Colonic mucosa (tissue), 4 donors: ENCODE measurements around the gene ZNF559. TPM values are rescaled to one million over a fixed set of nuclear protein-coding genes. Genes with fewer than 3 reads are reported as not detected.

Experiments
- DNase-seq: peaks from one replicate; pipeline ENCODE4 v3.0.0-alpha.2; 2020
- H3K27ac ChIP-seq: fragments of 200-600 bp; one replicate; pipeline ENCODE4 v1.8.0; 2021
- H3K27me3 ChIP-seq: fragments of 200-600 bp; one replicate; pipeline ENCODE4 v1.8.0; 2021
- H3K36me3 ChIP-seq: fragments of 200-600 bp; one replicate; pipeline ENCODE4 v1.8.0; 2021
- H3K4me1 ChIP-seq: fragments of 200-600 bp; one replicate; pipeline ENCODE4 v1.8.0; 2021; ENCODE audit warnings: mild to moderate bottlenecking
- H3K4me3 ChIP-seq: fragments of 200-600 bp; one replicate; pipeline ENCODE4 v1.8.0; 2021
- H3K9ac ChIP-seq, 2 donors: one replicate each; pipeline ENCODE4 v1.7.0; 2013; ENCODE audit warnings: control low read depth in 2 of 2, low read depth in 2 of 2, low read length in 2 of 2
- H3K9me3 ChIP-seq: fragments of 200-600 bp; one replicate; pipeline ENCODE4 v1.8.0; 2021
- CTCF ChIP-seq: fragments of 200-600 bp; IDR thresholded peaks from one replicate; pipeline ENCODE4 v1.8.0; 2022; ENCODE audit warnings: antibody characterized with exemption, mild to moderate bottlenecking
- intact Hi-C: fragments of 100-400 bp; cut with DNase I; formaldehyde crosslinking; loops from one replicate; pipeline ENCODE4 v1.14.1; 2022
- total RNA-seq, 2 donors: library from RNA; stranded (reverse); fragmentation: NEBNext Ultra II Directional in 1 of 2; extraction: Animal tissue kit (Norgen Biotek cat#: 25700) in 1 of 2; gene quantifications; one replicate each; pipeline ENCODE4 v1.2.1, GENCODE V29; 2021
- donor health status: healthy.
- donor health status: DM: no; HTN: no; CAD: no.
- donor health status: DM: no; HTN: no; CAD: no.

ZNF559 gene
- total RNA-seq, 2 donors from 2014 or later, result 7.7 to 7.8 TPM

DNA sequence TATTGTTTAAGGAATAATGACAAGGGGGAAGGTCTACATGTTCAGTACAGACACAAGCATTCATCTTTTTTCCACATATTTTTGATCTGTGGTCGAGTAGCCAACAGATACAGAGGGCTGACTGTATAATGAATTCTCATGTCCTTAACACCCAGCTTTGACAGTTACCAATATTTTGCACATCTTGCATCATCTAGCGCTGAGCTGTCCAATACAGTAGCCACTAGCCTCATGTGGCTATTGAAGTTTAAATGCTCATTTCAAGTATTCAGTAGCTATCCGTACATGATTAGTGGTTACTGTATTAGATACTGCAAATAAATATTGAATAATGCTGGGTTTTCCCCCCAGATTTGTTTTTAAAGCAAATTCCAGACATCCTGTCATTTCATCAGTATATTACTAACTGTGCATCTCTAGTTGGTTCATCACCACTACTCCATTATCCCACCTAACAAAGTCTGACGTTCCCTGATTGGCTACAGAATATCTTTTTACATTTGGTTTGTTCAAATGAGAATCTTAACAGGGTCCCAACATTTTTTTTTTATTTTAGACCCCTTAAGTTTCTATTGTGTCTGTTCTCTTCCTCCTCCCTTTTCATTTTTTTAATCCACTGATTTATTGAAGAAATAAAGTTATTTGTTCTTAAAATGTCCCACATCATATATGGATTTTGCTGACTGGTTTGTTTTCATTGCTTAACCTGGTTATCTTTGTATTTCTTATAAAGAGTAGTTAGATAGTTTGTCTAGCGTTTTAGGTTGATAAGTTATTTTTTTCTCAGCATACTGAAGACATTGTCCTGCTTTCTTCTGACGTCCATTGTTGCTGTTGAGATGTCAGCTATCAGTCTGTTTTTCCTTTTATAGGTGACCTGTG, 47.0 kb downstream of the ZNF559 start:
- peaks cover 3% of the 10 kb centered on the region for H3K9me3 ChIP-seq
- no peaks in the 10 kb centered on the region for H3K36me3 ChIP-seq

DNA sequence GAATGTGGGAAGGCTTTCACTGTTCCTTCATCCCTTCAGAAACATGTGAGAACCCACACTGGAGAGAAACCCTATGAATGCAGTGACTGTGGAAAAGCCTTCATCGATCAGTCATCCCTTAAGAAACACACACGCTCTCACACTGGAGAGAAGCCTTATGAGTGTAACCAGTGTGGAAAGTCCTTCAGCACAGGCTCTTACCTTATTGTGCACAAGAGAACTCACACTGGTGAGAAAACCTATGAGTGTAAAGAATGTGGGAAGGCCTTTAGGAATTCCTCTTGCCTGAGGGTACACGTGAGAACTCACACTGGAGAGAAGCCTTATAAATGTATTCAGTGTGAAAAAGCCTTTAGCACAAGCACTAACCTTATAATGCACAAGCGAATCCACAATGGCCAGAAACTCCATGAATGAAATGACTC, 57.4 kb downstream of the ZNF559 start:
- Histone ChIP-seq H3K9me3 (peaks cover 6% of the 10 kb centered on the region), H3K36me3 (no peaks in the 10 kb centered on the region), H3K9ac (no peak overlapping the region), H3K4me1 (no peaks in the 10 kb centered on the region), H3K4me3 (no peak overlapping the region), H3K27ac (no peak overlapping the region), H3K27me3 (no peaks in the 10 kb centered on the region)
- DNase-seq, result no peak
- TF ChIP-seq CTCF, result no peak
- intact Hi-C loops, result no loop called here

More for the DNA sequence above, 47.0 kb downstream of the ZNF559 start:
- Histone ChIP-seq H3K27ac (no peak overlapping the region), H3K27me3 (no peaks in the 10 kb centered on the region), H3K4me1 (no peaks in the 10 kb centered on the region), H3K4me3 (no peak overlapping the region), H3K9ac (no peak overlapping the region)
- intact Hi-C loops, result no loop called here
- DNase-seq, result no peak
- TF ChIP-seq CTCF, result no peak

Other genes with a start within 250 kb of the ZNF559 start
- gene OR1M1, start 237.1 kb upstream of the ZNF559 start, total RNA-seq, result not detected
- gene OR7G2, start 216.7 kb upstream of the ZNF559 start, total RNA-seq, result not detected
- gene OR7G1, start 208.4 kb upstream of the ZNF559 start, total RNA-seq, result not detected
- gene OR7G3, start 197.2 kb upstream of the ZNF559 start, total RNA-seq, result not detected
- gene ZNF317, start 183.8 kb upstream of the ZNF559 start, total RNA-seq, result 10 to 100 TPM; 25.5 to 28.5 TPM
- gene OR7D2, start 145.2 kb upstream of the ZNF559 start, total RNA-seq, result under 1 TPM; 0.07 to 0.08 TPM
- gene OR7D4, start 104.6 kb upstream of the ZNF559 start, total RNA-seq, result not detected
- not detected for gene OR7E24, start 73.2 kb upstream of the ZNF559 start, total RNA-seq
- gene ZNF699, start 14.3 kb upstream of the ZNF559 start, total RNA-seq, result 1 to 10 TPM; 3.1 to 4.1 TPM
- gene ZNF177, start 38.8 kb downstream of the ZNF559 start, total RNA-seq, result 1 to 10 TPM in 1 of 2 donors, under 1 TPM in 1; 0.88 to 1.2 TPM
- 10 to 100 TPM; 12.5 to 17.1 TPM for gene ZNF266, start 111.4 kb downstream of the ZNF559 start, total RNA-seq
- not detected for gene ZNF560, start 174.4 kb downstream of the ZNF559 start, total RNA-seq
- 10 to 100 TPM in 1 of 2 donors, 1 to 10 TPM in 1; 7.5 to 11.5 TPM for gene ZNF426, start 214.5 kb downstream of the ZNF559 start, total RNA-seq